PC-3 (cell line): Measurements from ENCODE around the gene GATA3. TPM values are rescaled to one million over a fixed set of nuclear protein-coding genes. Genes with fewer than 3 reads are reported as not detected.

Experiments
- ATAC-seq: fragments of 200-7000 bp; cut with Tn5 transposase; 2 replicates; pipeline ENCODE4 v1.9.1; 2020; ENCODE audit warnings: mild to moderate bottlenecking, moderate library complexity
- BruUV-seq: library from RNA; stranded (reverse); fragments of 400-500 nt; replicated peaks from 2 replicates; lab custom pipeline; 2021; lab: Mats Ljungman, UMichigan
- CTCF ChIA-PET: fragments of 300-600 bp; sonication (Branson Sonifier 250); formaldehyde crosslinking; loops from one replicate; lab custom pipeline; 2022; ENCODE audit warnings: antibody characterized with exemption; lab: Charles Lee
- POLR2A ChIA-PET: fragments of 300-600 bp; sonication (Branson Sonifier 250); formaldehyde crosslinking; loops from one replicate; lab custom pipeline; 2022; ENCODE audit warnings: antibody characterized with exemption; ENCODE audit not compliant: unreplicated experiment; lab: Charles Lee
- DNase-seq: peaks from one replicate; pipeline ENCODE4 v3.0.0-alpha.2; 2015
- H2AFZ ChIP-seq: fragments of 300-600 bp; sonication (generic); 2 replicates; pipeline ENCODE4 v1.6.0; 2016; ENCODE audit warnings: antibody characterized with exemption, low read length
- H3F3A ChIP-seq: fragments of 300-600 bp; sonication (generic); one replicate; pipeline ENCODE4 v1.6.0; 2017; ENCODE audit warnings: antibody characterized with exemption, low read length, control low read depth, mild to moderate bottlenecking; ENCODE audit not compliant: unreplicated experiment
- H3K27ac ChIP-seq: fragments of 300-600 bp; sonication (generic); 2 replicates; pipeline ENCODE4 v1.5.1; 2016; ENCODE audit warnings: mild to moderate bottlenecking, low read length
- H3K27me3 ChIP-seq: fragments of 300-600 bp; sonication (generic); 2 replicates; pipeline ENCODE4 v1.6.1; 2016; ENCODE audit warnings: low read length, mixed read lengths
- H3K36me3 ChIP-seq: fragments of 300-600 bp; sonication (generic); 2 replicates; pipeline ENCODE4 v1.6.1; 2016; ENCODE audit warnings: low read depth, mixed run types, low read length, mixed read lengths
- H3K4me1 ChIP-seq: fragments of 300-600 bp; sonication (generic); 2 replicates; pipeline ENCODE4 v1.5.1; 2016; ENCODE audit warnings: low read length; ENCODE audit not compliant: insufficient read depth
- H3K4me2 ChIP-seq: fragments of 300-600 bp; sonication (generic); 2 replicates; pipeline ENCODE4 v1.6.0; 2016; ENCODE audit warnings: low read length
- H3K4me3 ChIP-seq: fragments of 300-600 bp; sonication (generic); 2 replicates; pipeline ENCODE4 v1.5.1; 2016; ENCODE audit warnings: mild to moderate bottlenecking, low read length, mixed read lengths
- H3K79me2 ChIP-seq: fragments of 300-600 bp; sonication (generic); 2 replicates; pipeline ENCODE4 v1.6.1; 2017; ENCODE audit warnings: low read length, mixed read lengths
- H3K9ac ChIP-seq: fragments of 300-600 bp; sonication (generic); 2 replicates; pipeline ENCODE4 v1.6.0; 2016; ENCODE audit warnings: mild to moderate bottlenecking, low read length
- H3K9me2 ChIP-seq: fragments of 300-600 bp; sonication (generic); replicated peaks from 2 replicates; pipeline ENCODE4 v1.6.1; 2016; ENCODE audit warnings: mixed run types, low read length, mixed read lengths
- H3K9me3 ChIP-seq: fragments of 300-600 bp; sonication (generic); 2 replicates; pipeline ENCODE4 v1.6.1; 2016; ENCODE audit warnings: low read length, mixed read lengths
- H4K20me1 ChIP-seq: fragments of 300-600 bp; sonication (generic); 2 replicates; pipeline ENCODE4 v1.6.1; 2016; ENCODE audit warnings: low read length, mixed read lengths
- EZH2 ChIP-seq: fragments of 300-600 bp; sonication (generic); IDR thresholded peaks from one replicate; pipeline ENCODE4 v1.6.1; 2017; ENCODE audit warnings: antibody characterized with exemption, mild to moderate bottlenecking, low read length; ENCODE audit not compliant: unreplicated experiment
- EZH2phosphoT487 ChIP-seq: fragments of 300-600 bp; sonication (generic); IDR thresholded peaks from 2 replicates; pipeline ENCODE4 v1.6.1; 2018; ENCODE audit warnings: mild to moderate bottlenecking, antibody characterized with exemption, low read length, borderline replicate concordance
- intact Hi-C: fragments of 100-400 bp; cut with micrococcal nuclease; formaldehyde crosslinking; loops from 2 replicates; pipeline ENCODE4 v1.9.0; 2023
- total RNA-seq: library from RNA; depleted of rRNA; stranded (reverse); fragments of >200 nt; gene quantifications from 2 replicates; pipeline ENCODE4 v1.2.3, GENCODE V29; 2014
- TF ChIP-seq, protein P1 (sequence below): fragments of 300-600 bp; sonication (generic); conservative IDR thresholded peaks from 2 replicates; pipeline ENCODE4 v1.5.1; 2017; ENCODE audit warnings: antibody characterized with exemption, low read depth, mild to moderate bottlenecking, low read length

GATA3 gene
- total RNA-seq, 1 experiment from 2014 or later = 2.6 TPM

- ChIA-PET POLR2A (no interaction called here), CTCF (no interaction called here)
- H3F3A ChIP-seq = no peaks in the 10 kb centered on the region
- TF ChIP-seq EZH2 (no peak), EZH2phosphoT487 (no peak)
- TF ChIP-seq, protein P1, sequence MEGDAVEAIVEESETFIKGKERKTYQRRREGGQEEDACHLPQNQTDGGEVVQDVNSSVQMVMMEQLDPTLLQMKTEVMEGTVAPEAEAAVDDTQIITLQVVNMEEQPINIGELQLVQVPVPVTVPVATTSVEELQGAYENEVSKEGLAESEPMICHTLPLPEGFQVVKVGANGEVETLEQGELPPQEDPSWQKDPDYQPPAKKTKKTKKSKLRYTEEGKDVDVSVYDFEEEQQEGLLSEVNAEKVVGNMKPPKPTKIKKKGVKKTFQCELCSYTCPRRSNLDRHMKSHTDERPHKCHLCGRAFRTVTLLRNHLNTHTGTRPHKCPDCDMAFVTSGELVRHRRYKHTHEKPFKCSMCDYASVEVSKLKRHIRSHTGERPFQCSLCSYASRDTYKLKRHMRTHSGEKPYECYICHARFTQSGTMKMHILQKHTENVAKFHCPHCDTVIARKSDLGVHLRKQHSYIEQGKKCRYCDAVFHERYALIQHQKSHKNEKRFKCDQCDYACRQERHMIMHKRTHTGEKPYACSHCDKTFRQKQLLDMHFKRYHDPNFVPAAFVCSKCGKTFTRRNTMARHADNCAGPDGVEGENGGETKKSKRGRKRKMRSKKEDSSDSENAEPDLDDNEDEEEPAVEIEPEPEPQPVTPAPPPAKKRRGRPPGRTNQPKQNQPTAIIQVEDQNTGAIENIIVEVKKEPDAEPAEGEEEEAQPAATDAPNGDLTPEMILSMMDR = no peak
- H3K9me3 ChIP-seq = no peaks in the 10 kb centered on the region
- H3K9ac ChIP-seq = no peak overlapping the region
- H3K36me3 ChIP-seq = no peaks in the 10 kb centered on the region
- DNase-seq = no peak
- no TSS peak for BruUV-seq
- H3K4me2 ChIP-seq = no peak overlapping the region
- H3K27ac ChIP-seq = no peak overlapping the region
- no peaks in the 10 kb centered on the region for H3K4me1 ChIP-seq
- H3K4me3 ChIP-seq = no peak overlapping the region
- no peaks in the 10 kb centered on the region for H3K9me2 ChIP-seq
- no peaks in the 10 kb centered on the region for H3K27me3 ChIP-seq
- intact Hi-C loops = no loop called here
- no peaks in the 10 kb centered on the region for H4K20me1 ChIP-seq
- no peaks in the 10 kb centered on the region for H3K79me2 ChIP-seq
- H2AFZ ChIP-seq = no peak overlapping the region
- ATAC-seq = no peak
Observed at GRCh38 chr10:8100366-8100765, 45.9 kb downstream of the GATA3 start.

- Histone ChIP-seq H3F3A (no peaks in the 10 kb centered on the region), H2AFZ (no peak overlapping the region), H3K9me3 (no peaks in the 10 kb centered on the region), H3K4me2 (no peak overlapping the region), H3K36me3 (no peaks in the 10 kb centered on the region), H3K27me3 (no peaks in the 10 kb centered on the region), H3K4me1 (no peaks in the 10 kb centered on the region), H3K4me3 (no peak overlapping the region), H3K27ac (no peak overlapping the region), H3K79me2 (no peaks in the 10 kb centered on the region), H3K9ac (no peak overlapping the region), H4K20me1 (no peaks in the 10 kb centered on the region), H3K9me2 (no peaks in the 10 kb centered on the region)
- TF ChIP-seq, protein P1 = no peak
- no peak for TF ChIP-seq EZH2phosphoT487
- no peak for TF ChIP-seq EZH2
- no peak for ATAC-seq
- DNase-seq = no peak
- ChIA-PET CTCF (no interaction called here), POLR2A (no interaction called here)
- no TSS peak for BruUV-seq
- intact Hi-C loops = no loop called here
Observed at GRCh38 chr10:8102708-8103401, 48.4 kb downstream of the GATA3 start.

DNA sequence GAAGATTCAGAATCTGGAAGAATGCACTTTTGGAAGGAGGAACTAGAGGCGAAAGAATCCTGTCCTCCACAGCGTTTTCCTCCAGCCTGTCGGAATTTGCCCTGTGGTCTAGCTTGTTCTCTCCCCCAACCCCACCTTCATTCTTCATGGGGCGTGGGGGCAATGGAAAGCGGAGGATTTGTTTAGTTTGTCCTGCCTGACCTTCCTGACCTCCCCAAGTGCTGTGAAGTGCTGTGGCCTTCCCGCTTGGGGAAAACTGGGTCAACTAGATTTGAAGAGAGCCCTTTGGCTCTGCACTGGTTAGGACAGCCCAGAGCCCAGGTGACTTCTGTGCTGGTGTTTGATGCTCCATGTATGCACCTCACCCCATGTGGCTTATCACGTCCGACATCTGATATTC, 49.1 kb downstream of the GATA3 start:
- H3K4me1 ChIP-seq = no peaks in the 10 kb centered on the region
- no peak overlapping the region for H2AFZ ChIP-seq
- TF ChIP-seq EZH2 (no peak), EZH2phosphoT487 (no peak)
- TF ChIP-seq, protein P1 = no peak
- H3K4me3 ChIP-seq = no peak overlapping the region
- BruUV-seq = no TSS peak
- no peaks in the 10 kb centered on the region for H3K27me3 ChIP-seq
- H3K27ac ChIP-seq = no peak overlapping the region
- no peaks in the 10 kb centered on the region for H3K79me2 ChIP-seq
- ATAC-seq = no peak
- H3K9ac ChIP-seq = no peak overlapping the region
- H3K36me3 ChIP-seq = no peaks in the 10 kb centered on the region
- DNase-seq = no peak
- H3K4me2 ChIP-seq = no peak overlapping the region
- no peaks in the 10 kb centered on the region for H3K9me2 ChIP-seq
- no peaks in the 10 kb centered on the region for H3F3A ChIP-seq
- intact Hi-C loops = no loop called here
- ChIA-PET CTCF (no interaction called here), POLR2A (no interaction called here)
- no peaks in the 10 kb centered on the region for H3K9me3 ChIP-seq
- H4K20me1 ChIP-seq = no peaks in the 10 kb centered on the region
